Effector CD8-positive, alpha-beta T cell (primary cell): ENCODE measurements around the gene GOLGA6D.
"Not testable (repeated sequence)": the region's sequence is repeated elsewhere in the genome, so short reads cannot be mapped to it uniquely, and the experiment has no call there.

Source experiments
- DNase-seq: peaks from one replicate; lab custom pipeline; 2025; lab: John Stamatoyannopoulos, UW
- total RNA-seq, 4 experiments: gene quantifications; one replicate each; lab custom pipeline; 2026; lab: John Stamatoyannopoulos, UW

Gene GOLGA6D
- 0 reads per million in 4 experiments for total RNA-seq

GRCh38 chr15:75282572-75282971 lies at the start of gene GOLGA6D:
Gene GOLGA6D, plus strand, starts transcription at chr15:75282835. Its CDS starts 41 bp downstream, at chr15:75282876.
- not testable (repeated sequence) for DNase-seq

GRCh38 chr15:75233504-75234190 lies 49.0 kb upstream of the GOLGA6D start:
- DNase-seq = no peak

GRCh38 chr15:75234191-75234810 lies 48.3 kb upstream of the GOLGA6D start:
- no peak for DNase-seq

GRCh38 chr15:75235051-75235673 lies 47.5 kb upstream of the GOLGA6D start:
- DNase-seq = no peak

- DNase-seq = no peak
Measured at GRCh38 chr15:75235760-75236729, 46.6 kb upstream of the GOLGA6D start.

- no peak for DNase-seq
Measured at GRCh38 chr15:75237316-75237982, 45.2 kb upstream of the GOLGA6D start.

GRCh38 chr15:75238150-75238549 lies 44.5 kb upstream of the GOLGA6D start:
- no peak for DNase-seq

GRCh38 chr15:75245741-75246140 lies 36.9 kb upstream of the GOLGA6D start:
- not testable (repeated sequence) for DNase-seq

- DNase-seq = not testable (repeated sequence)
Measured at GRCh38 chr15:75248991-75249390, 33.6 kb upstream of the GOLGA6D start.

- no peak for DNase-seq
Measured at GRCh38 chr15:75249726-75250125, 32.9 kb upstream of the GOLGA6D start.

GRCh38 chr15:75251343-75251742 lies 31.3 kb upstream of the GOLGA6D start:
- DNase-seq = not testable (repeated sequence)

GRCh38 chr15:75252285-75252684 lies 30.4 kb upstream of the GOLGA6D start:
- DNase-seq = not testable (repeated sequence)

GRCh38 chr15:75258034-75258433 lies 24.6 kb upstream of the GOLGA6D start, which contains the start of gene GOLGA6C:
Gene GOLGA6C, plus strand, starts transcription at chr15:75258334. Its CDS starts 265 bp downstream, at chr15:75258599.
- DNase-seq = not testable (repeated sequence)

GRCh38 chr15:75258620-75259343 lies 23.9 kb upstream of the GOLGA6D start:
- not testable (repeated sequence) for DNase-seq

- not testable (repeated sequence) for DNase-seq
Measured at GRCh38 chr15:75259873-75260272, 22.8 kb upstream of the GOLGA6D start.

- not testable (repeated sequence) for DNase-seq
Measured at GRCh38 chr15:75273751-75274359, 8.8 kb upstream of the GOLGA6D start.

- DNase-seq = not testable (repeated sequence)
Measured at GRCh38 chr15:75274509-75275107, 8.0 kb upstream of the GOLGA6D start.

- not testable (repeated sequence) for DNase-seq
Measured at GRCh38 chr15:75275617-75276016, 7.0 kb upstream of the GOLGA6D start.

GRCh38 chr15:75278497-75278896 lies 4.1 kb upstream of the GOLGA6D start:
- not testable (repeated sequence) for DNase-seq
